Measurements from ENCODE around the gene AGPAT1. TPM values are rescaled to one million over a fixed set of nuclear protein-coding genes. Genes with fewer than 3 reads are reported as not detected.

AGPAT1 gene
- total RNA-seq, 2 donors from 2014 or later = 43.0 to 53.1 TPM

DNA sequence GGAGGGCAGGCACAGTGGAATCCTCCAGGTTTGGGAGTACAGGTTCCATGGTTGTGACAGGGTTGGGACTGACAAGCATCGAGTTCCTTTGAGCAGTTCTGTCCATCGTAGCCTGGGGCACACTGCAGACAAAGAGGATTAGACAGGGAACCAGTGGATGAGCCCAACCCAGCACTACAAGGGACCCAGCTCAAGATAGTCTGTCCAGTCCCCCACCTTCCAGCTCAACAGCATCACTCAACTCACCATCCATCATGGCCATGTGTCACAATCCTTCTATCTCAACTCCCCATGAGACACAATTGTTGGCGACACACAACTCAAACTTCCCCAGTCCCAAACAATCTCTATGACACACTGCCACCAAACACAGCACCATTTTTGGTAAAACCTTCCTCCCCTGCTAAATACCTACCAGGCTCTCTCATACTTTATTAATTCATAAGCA is 28.4 kb upstream of the AGPAT1 start:
- Histone ChIP-seq H3K4me1 (ENCODE audit: control insufficient read depth in 1 of 2, low read depth in 2 of 2) (no peaks in the 10 kb centered on the region), H3K9me3 (no peaks in the 10 kb centered on the region), H3K4me3 (no peak overlapping the region), H3K36me3 (no peaks in the 10 kb centered on the region), H3K27ac (no peak overlapping the region), H3K27me3 (replicated peaks; ENCODE audit: insufficient read depth) (no peaks in the 10 kb centered on the region)
- DNase-seq (ENCODE audit: low spot score) (no peak), ATAC-seq (ENCODE audit: insufficient number of reproducible peaks, low FRiP score, low read depth) (no peak)
- TF ChIP-seq, protein P1, sequence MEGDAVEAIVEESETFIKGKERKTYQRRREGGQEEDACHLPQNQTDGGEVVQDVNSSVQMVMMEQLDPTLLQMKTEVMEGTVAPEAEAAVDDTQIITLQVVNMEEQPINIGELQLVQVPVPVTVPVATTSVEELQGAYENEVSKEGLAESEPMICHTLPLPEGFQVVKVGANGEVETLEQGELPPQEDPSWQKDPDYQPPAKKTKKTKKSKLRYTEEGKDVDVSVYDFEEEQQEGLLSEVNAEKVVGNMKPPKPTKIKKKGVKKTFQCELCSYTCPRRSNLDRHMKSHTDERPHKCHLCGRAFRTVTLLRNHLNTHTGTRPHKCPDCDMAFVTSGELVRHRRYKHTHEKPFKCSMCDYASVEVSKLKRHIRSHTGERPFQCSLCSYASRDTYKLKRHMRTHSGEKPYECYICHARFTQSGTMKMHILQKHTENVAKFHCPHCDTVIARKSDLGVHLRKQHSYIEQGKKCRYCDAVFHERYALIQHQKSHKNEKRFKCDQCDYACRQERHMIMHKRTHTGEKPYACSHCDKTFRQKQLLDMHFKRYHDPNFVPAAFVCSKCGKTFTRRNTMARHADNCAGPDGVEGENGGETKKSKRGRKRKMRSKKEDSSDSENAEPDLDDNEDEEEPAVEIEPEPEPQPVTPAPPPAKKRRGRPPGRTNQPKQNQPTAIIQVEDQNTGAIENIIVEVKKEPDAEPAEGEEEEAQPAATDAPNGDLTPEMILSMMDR (IDR thresholded peaks at IDR 0.05) = no peak

DNA sequence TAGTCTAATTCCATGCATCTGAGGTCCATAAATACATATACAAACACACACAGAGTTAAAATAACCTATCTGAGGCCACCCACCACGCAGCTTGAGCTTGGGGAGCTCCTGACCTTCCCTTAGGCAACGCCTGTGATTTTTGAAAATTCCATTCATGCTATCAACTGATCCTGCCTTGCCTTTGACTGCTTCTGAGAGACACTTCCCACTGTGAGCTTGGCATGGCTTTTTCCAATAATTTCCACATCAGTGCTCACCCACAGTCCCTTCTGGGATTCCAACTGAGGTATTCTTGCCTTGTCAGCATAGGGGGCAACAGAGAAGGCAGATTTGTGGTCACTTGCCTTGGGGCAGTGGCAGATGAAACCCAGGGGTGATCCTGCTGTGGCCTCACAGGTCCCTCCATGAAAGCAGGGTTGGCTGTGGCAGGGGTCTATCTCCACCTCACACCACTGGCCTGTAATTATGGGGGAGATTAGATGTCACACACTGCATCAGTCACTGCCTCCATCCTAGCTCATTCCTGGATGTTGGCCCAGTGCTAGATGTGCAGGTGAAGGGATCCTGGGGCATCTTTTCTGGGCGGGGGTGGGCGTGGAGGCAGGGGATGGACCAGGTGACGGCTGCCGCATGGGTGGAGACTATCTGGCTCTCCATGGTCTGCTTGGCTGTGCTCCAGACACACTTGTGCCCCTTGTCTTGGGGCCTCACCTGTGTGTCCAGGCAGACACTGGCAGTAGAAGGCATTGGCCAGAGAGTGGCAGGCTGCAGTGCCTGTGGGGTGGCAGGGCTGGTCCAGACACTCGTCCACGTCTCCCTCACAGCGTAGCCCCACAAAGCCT is 27.8 kb upstream of the AGPAT1 start:
- H3K4me3 ChIP-seq = no peak overlapping the region
- H3K27ac ChIP-seq = no peak overlapping the region
- ATAC-seq (ENCODE audit: insufficient number of reproducible peaks, low FRiP score, low read depth) (no peak), DNase-seq (ENCODE audit: low spot score) (no peak)
- no peaks in the 10 kb centered on the region for H3K4me1 ChIP-seq (ENCODE audit: control insufficient read depth in 1 of 2, low read depth in 2 of 2)
- no peaks in the 10 kb centered on the region for H3K9me3 ChIP-seq
- H3K27me3 ChIP-seq (replicated peaks; ENCODE audit: insufficient read depth) = no peaks in the 10 kb centered on the region
- TF ChIP-seq, protein P1 (IDR thresholded peaks at IDR 0.05) = no peak
- H3K36me3 ChIP-seq = no peaks in the 10 kb centered on the region

DNA sequence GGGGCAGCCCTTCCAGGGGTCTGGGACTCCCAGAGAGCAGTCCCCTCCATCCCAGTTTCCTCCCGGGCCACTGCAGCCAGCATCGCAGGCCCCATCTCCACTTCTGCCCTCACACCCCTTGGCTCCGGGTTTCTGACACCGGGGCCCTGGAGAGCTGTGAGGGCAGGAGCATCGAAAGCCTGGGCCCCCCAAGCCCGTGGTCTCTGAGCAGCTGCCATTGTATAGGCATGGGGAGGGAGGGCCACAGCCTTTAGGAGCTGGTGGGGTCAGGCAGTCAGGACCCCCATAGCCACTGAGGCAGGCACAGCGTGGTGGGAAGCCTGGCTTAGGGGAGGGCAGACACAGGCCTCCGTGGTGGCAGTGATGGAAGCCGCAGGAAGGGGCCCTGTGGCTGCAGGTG is 26.3 kb upstream of the AGPAT1 start:
- no peaks in the 10 kb centered on the region for H3K9me3 ChIP-seq
- ATAC-seq (ENCODE audit: insufficient number of reproducible peaks, low FRiP score, low read depth) (no peak), DNase-seq (ENCODE audit: low spot score) (no peak)
- H3K27ac ChIP-seq = no peak overlapping the region
- no peak overlapping the region for H3K4me3 ChIP-seq
- H3K4me1 ChIP-seq (ENCODE audit: control insufficient read depth in 1 of 2, low read depth in 2 of 2) = peaks cover 2 to 3% of the 10 kb centered on the region in 2 donors
- TF ChIP-seq, protein P1 (IDR thresholded peaks at IDR 0.05) = no peak
- H3K27me3 ChIP-seq (replicated peaks; ENCODE audit: insufficient read depth) = no peaks in the 10 kb centered on the region
- H3K36me3 ChIP-seq = no peaks in the 10 kb centered on the region

DNA sequence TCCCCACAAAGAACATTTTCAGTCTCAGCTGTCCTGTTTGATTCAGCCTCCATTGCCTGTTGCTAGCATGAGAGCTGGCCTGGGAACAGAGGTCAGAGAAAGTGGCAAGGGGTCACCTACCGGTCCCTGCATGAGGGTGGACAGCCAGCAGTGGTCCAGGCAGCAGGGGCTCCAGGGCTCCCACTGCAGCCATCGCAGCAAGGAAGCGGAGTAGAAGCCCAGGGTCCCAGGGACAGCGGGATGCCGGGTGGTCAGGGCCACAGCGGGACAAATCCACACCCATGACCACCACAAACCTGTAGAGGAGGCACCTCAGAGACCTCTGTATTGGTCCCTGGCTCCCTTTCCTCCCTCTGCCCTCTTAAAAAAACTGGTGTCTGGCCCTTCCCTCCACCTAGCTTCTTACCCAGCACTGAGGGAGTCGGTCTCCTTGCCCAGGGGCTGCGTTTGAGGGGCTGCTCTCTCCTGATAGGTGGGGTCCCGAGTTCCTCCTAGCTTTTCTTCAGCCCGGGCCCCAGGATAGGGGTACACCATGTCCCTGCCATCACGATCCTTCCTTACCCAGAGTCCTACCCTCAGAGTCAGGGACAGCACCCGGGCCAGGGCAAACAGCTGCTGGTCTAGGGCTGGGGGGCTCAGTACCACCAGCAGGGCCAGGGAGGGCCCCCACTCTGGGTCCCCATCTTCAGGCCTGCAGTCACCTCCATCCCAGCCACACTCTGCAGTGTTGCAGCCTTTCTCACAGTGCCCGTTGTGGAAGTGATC is 25.0 kb upstream of the AGPAT1 start:
- ATAC-seq (ENCODE audit: insufficient number of reproducible peaks, low FRiP score, low read depth) = no peak
- Histone ChIP-seq H3K4me1 (ENCODE audit: control insufficient read depth in 1 of 2, low read depth in 2 of 2) (peaks cover 7 to 9% of the 10 kb centered on the region in 2 donors), H3K9me3 (no peaks in the 10 kb centered on the region), H3K4me3 (no peak overlapping the region), H3K36me3 (no peaks in the 10 kb centered on the region), H3K27ac (no peak overlapping the region), H3K27me3 (replicated peaks; ENCODE audit: insufficient read depth) (no peaks in the 10 kb centered on the region)
- no peak for DNase-seq (ENCODE audit: low spot score)
- TF ChIP-seq, protein P1 (IDR thresholded peaks at IDR 0.05) = no peak

DNA sequence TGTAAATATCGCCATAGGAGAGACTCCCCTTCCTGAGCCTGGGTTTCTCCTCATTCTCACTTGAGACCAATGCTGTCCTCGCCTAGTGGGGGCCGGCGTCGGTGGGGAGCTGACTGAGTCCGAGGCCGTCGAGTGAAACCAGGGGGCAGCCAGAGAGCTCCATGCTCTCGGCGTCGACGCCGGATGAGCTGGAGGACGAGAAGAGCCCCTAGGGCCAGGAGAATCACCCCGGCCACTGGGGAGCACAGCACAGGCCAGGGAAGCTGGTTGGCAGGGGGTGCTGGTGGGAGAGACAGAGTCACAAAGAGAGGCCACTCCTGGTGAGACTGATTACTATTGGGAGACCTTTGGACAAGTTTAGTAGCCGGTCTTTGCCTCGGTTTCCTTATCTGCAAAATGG is 23.0 kb upstream of the AGPAT1 start:
- Histone ChIP-seq H3K4me1 (ENCODE audit: control insufficient read depth in 1 of 2, low read depth in 2 of 2) (peaks cover 11 to 18% of the 10 kb centered on the region in 2 donors), H3K27me3 (replicated peaks; ENCODE audit: insufficient read depth) (no peaks in the 10 kb centered on the region), H3K9me3 (no peaks in the 10 kb centered on the region), H3K36me3 (no peaks in the 10 kb centered on the region), H3K27ac (no peak overlapping the region), H3K4me3 (no peak overlapping the region)
- ATAC-seq (ENCODE audit: insufficient number of reproducible peaks, low FRiP score, low read depth) = no peak
- TF ChIP-seq, protein P1 (IDR thresholded peaks at IDR 0.05) = no peak
- DNase-seq (ENCODE audit: low spot score) = no peak

Measured in thoracic aorta (tissue), 2 donors.